Retinal pigment epithelial cell (primary cell): ENCODE data around the gene UBAP2.

Source experiments
- DNase-seq: peaks from one replicate; pipeline ENCODE4 v3.0.0-alpha.2; 2010; ENCODE audit warnings: low read depth
- H3K4me3 ChIP-seq: 2 replicates; pipeline ENCODE4 v1.5.1; 2011; ENCODE audit warnings: mild to moderate bottlenecking, low read length, control low read depth, moderate library complexity
- CTCF ChIP-seq: conservative IDR thresholded peaks from 2 replicates; pipeline ENCODE4 v1.5.1; 2011; ENCODE audit warnings: low read depth, low read length, control low read depth, inconsistent platforms

The UBAP2 gene

DNA sequence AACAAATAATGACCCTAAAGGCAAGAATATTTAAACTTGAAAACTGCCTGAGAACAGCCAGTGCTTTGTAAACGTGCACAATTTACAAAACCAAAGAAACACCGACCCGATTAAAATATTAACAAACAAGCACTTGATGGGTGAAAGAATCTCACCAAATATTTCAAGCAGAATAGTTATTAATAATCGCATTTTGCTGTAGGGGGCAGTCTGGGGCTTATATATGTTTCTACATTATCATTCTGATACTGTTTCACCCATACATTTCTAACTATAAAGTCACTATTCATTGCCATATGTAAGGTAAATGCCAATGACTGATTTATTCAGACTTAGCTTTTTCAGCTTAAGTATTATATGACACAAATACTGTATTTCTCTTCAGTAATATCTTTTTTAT lies 37.7 kb downstream of the UBAP2 start:
- no peak overlapping the region for H3K4me3 ChIP-seq
- TF ChIP-seq CTCF, result peak; percentile 41
- DNase-seq, result no peak

DNA sequence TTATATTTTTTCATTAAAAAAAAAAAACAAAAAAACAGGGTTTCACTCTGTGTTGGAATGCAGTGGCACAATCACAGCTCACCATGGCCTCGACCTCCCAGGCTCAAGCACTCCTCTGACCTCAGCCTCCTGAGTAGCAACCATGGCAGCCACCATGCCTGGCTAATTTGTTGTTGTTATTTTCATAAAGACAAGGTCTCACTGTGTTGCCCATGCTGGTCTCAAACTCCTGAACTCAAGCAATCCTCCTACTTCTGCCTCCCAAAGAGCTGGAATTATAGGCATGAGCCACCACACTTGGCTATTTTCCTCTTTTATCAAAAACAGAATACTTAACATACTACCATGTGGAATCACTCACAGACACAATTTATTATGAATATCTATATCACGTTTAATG lies 46.7 kb downstream of the UBAP2 start:
- no peak overlapping the region for H3K4me3 ChIP-seq
- no peak for TF ChIP-seq CTCF
- DNase-seq, result no peak

DNA sequence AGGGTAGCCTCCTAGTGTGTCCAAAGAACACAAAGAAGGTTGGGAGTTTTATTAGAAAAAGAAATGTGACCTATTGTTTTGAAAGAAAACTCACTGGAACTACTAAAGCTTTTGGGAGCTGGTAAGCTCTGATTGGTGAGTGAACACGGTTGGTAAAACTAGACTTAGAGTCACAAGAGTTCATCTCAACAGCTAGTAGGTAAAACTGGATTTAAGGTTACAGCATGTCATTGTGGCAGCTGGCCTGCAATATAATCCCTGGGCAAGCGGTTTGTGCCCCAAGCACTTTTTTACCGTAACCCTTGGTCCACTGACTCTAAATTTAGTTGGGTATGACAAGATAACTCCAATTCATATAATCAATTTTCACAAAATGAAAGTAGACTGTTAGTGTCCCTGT lies 47.4 kb downstream of the UBAP2 start:
- no peak for TF ChIP-seq CTCF
- no peak overlapping the region for H3K4me3 ChIP-seq
- no peak for DNase-seq

- DNase-seq, result no peak
- TF ChIP-seq CTCF, result no peak
- H3K4me3 ChIP-seq, result no peak overlapping the region
Observed at GRCh38 chr9:33995449-33995848, 53.2 kb downstream of the UBAP2 start.

- no peak for TF ChIP-seq CTCF
- H3K4me3 ChIP-seq, result no peak overlapping the region
- no peak for DNase-seq
Observed at GRCh38 chr9:33993104-33993503, 55.6 kb downstream of the UBAP2 start.

- H3K4me3 ChIP-seq, result no peak overlapping the region
- TF ChIP-seq CTCF, result no peak
- no peak for DNase-seq
Observed at GRCh38 chr9:33992632-33993031, 56.1 kb downstream of the UBAP2 start.

- no peak for DNase-seq
- H3K4me3 ChIP-seq, result no peak overlapping the region
- TF ChIP-seq CTCF, result no peak
Observed at GRCh38 chr9:33988219-33988890, 60.3 kb downstream of the UBAP2 start.
